H9 (cell line): ENCODE measurements around the gene CEP55. TPM values are rescaled to one million over a fixed set of nuclear protein-coding genes. Genes with fewer than 3 reads are reported as not detected.
A peak's percentile ranks its signal among the peaks of the same experiment; 100 is the strongest.

ENCODE experiments used
- DNase-seq: peaks from one replicate; pipeline ENCODE4 v3.0.0-alpha.2; 2017
- H2AFZ ChIP-seq: one replicate; pipeline ENCODE4 v1.6.1; 2013; ENCODE audit warnings: mild to moderate bottlenecking, low read length, control low read depth, moderate library complexity
- H2AK5ac ChIP-seq: 2 replicates; pipeline ENCODE4 v1.6.1; 2013; ENCODE audit warnings: low read length, control low read depth, mixed read lengths; ENCODE audit not compliant: insufficient read length
- H2BK120ac ChIP-seq: one replicate; pipeline ENCODE4 v1.6.1; 2013; ENCODE audit warnings: low read depth, mild to moderate bottlenecking, low read length, control low read depth, inconsistent platforms; ENCODE audit not compliant: poor library complexity, severe bottlenecking
- H2BK12ac ChIP-seq: 2 replicates; pipeline ENCODE4 v1.6.1; 2013; ENCODE audit warnings: low read length, control low read depth, mixed read lengths, low read depth; ENCODE audit not compliant: insufficient read length
- H2BK15ac ChIP-seq: 2 replicates; pipeline ENCODE4 v1.6.1; 2013; ENCODE audit warnings: low read depth, low read length, control low read depth
- H2BK20ac ChIP-seq: one replicate; pipeline ENCODE4 v1.6.1; 2013; ENCODE audit warnings: low read depth, mild to moderate bottlenecking, low read length, control low read depth, inconsistent platforms; ENCODE audit not compliant: poor library complexity, severe bottlenecking
- H2BK5ac ChIP-seq: 2 replicates; pipeline ENCODE4 v1.6.1; 2013; ENCODE audit warnings: low read length, control low read depth, mixed read lengths; ENCODE audit not compliant: insufficient read length
- H3K14ac ChIP-seq: 2 replicates; pipeline ENCODE4 v1.6.1; 2013; ENCODE audit warnings: low read length, control low read depth; ENCODE audit not compliant: insufficient read depth
- H3K18ac ChIP-seq: 2 replicates; pipeline ENCODE4 v1.6.1; 2013; ENCODE audit warnings: low read depth, mild to moderate bottlenecking, mixed read lengths, low read length, control low read depth; ENCODE audit not compliant: insufficient read length
- H3K23ac ChIP-seq: 2 replicates; pipeline ENCODE4 v1.6.1; 2013; ENCODE audit warnings: low read length, control low read depth, mixed read lengths, low read depth; ENCODE audit not compliant: insufficient read length
- H3K23me2 ChIP-seq: 2 replicates; pipeline ENCODE4 v1.6.1; 2013; ENCODE audit warnings: low read depth, mild to moderate bottlenecking, mixed read lengths, low read length, control low read depth; ENCODE audit not compliant: insufficient read length, poor library complexity, severe bottlenecking
- H3K27ac ChIP-seq: 2 replicates; pipeline ENCODE4 v1.5.1; 2013; ENCODE audit warnings: low read length, control low read depth, mixed read lengths, low read depth; ENCODE audit not compliant: insufficient read length
- H3K27me3 ChIP-seq: 2 replicates; pipeline ENCODE4 v1.6.1; 2013; ENCODE audit warnings: low read length, control low read depth, inconsistent platforms; ENCODE audit not compliant: insufficient read depth
- H3K4ac ChIP-seq: 2 replicates; pipeline ENCODE4 v1.6.1; 2013; ENCODE audit warnings: low read depth, mild to moderate bottlenecking, control low read depth, inconsistent platforms, low read length, moderate library complexity
- H3K4me1 ChIP-seq: 2 replicates; pipeline ENCODE4 v1.6.1; 2013; ENCODE audit warnings: low read length, control low read depth, inconsistent platforms; ENCODE audit not compliant: insufficient read depth
- H3K4me2 ChIP-seq: 2 replicates; pipeline ENCODE4 v1.6.1; 2013; ENCODE audit warnings: low read length, control low read depth, mixed read lengths; ENCODE audit not compliant: insufficient read length, insufficient read depth
- H3K56ac ChIP-seq: 2 replicates; pipeline ENCODE4 v1.6.1; 2013; ENCODE audit warnings: low read depth, mild to moderate bottlenecking, mixed read lengths, low read length, control low read depth; ENCODE audit not compliant: insufficient read length
- H3K79me1 ChIP-seq: 2 replicates; pipeline ENCODE4 v1.6.1; 2013; ENCODE audit warnings: low read depth, mild to moderate bottlenecking, moderate library complexity, low read length, control low read depth, inconsistent platforms; ENCODE audit not compliant: insufficient read depth, poor library complexity, severe bottlenecking
- H3K79me2 ChIP-seq: 2 replicates; pipeline ENCODE4 v1.6.1; 2013; ENCODE audit warnings: low read length, control low read depth, inconsistent platforms; ENCODE audit not compliant: insufficient read depth
- H3K9ac ChIP-seq: 2 replicates; pipeline ENCODE4 v1.6.1; 2013; ENCODE audit warnings: low read length, control low read depth, mixed read lengths; ENCODE audit not compliant: insufficient read length; ENCODE audit errors: extremely low read depth
- H3K9me3 ChIP-seq: one replicate; pipeline ENCODE4 v1.6.1; 2013; ENCODE audit warnings: low read depth, low read length, inconsistent platforms; ENCODE audit not compliant: control insufficient read depth
- H3T11ph ChIP-seq: one replicate; pipeline ENCODE4 v1.6.1; 2013; ENCODE audit warnings: mild to moderate bottlenecking, low read length, control low read depth, inconsistent platforms
- H4K20me1 ChIP-seq: one replicate; pipeline ENCODE4 v1.6.1; 2013; ENCODE audit not compliant: control insufficient read depth, insufficient read length, insufficient read depth
- H4K5ac ChIP-seq: 2 replicates; pipeline ENCODE4 v1.6.1; 2013; ENCODE audit warnings: low read depth, mild to moderate bottlenecking, mixed read lengths, low read length, control low read depth; ENCODE audit not compliant: insufficient read length
- H4K8ac ChIP-seq: replicated peaks from 2 replicates; pipeline ENCODE4 v1.6.1; 2013; ENCODE audit warnings: low read length, control low read depth, mixed read lengths, low read depth; ENCODE audit not compliant: insufficient read length
- H4K91ac ChIP-seq: 2 replicates; pipeline ENCODE4 v1.6.1; 2013; ENCODE audit warnings: low read depth, mild to moderate bottlenecking, moderate library complexity, mixed read lengths, low read length, control low read depth; ENCODE audit not compliant: insufficient read length
- H3K27ac Mint-ChIP-seq, 3 experiments: 2 replicates in 2 of 3; 3 replicates in 1 of 3; pipeline ENCODE4 v1.8.0; 2020 to 2021; ENCODE audit warnings: mixed read lengths in 3 of 3, mild to moderate bottlenecking in 1 of 3, moderate library complexity in 1 of 3
- H3K27me3 Mint-ChIP-seq: 2 replicates; pipeline ENCODE4 v1.8.0; 2021; ENCODE audit warnings: low read depth, mild to moderate bottlenecking, moderate library complexity, mixed read lengths
- H3K36me3 Mint-ChIP-seq, 3 experiments: 2 replicates in 2 of 3; 3 replicates in 1 of 3; pipeline ENCODE4 v1.8.0; 2020 to 2021; ENCODE audit warnings: low read depth in 3 of 3, mixed read lengths in 3 of 3; ENCODE audit not compliant: insufficient read depth in 1 of 3
- H3K4me1 Mint-ChIP-seq, 2 experiments: 2 replicates each; pipeline ENCODE4 v1.8.0; 2020; ENCODE audit warnings: mixed read lengths in 2 of 2
- H3K4me3 Mint-ChIP-seq, 2 experiments: 2 replicates in 1 of 2; 3 replicates in 1 of 2; pipeline ENCODE4 v1.8.0; 2020 to 2021; ENCODE audit warnings: mild to moderate bottlenecking in 2 of 2, mixed read lengths in 2 of 2, moderate library complexity in 1 of 2
- H3K9me3 Mint-ChIP-seq, 2 experiments: 2 replicates in 1 of 2; 3 replicates in 1 of 2; pipeline ENCODE4 v1.8.0; 2020; ENCODE audit warnings: mild to moderate bottlenecking in 2 of 2, mixed read lengths in 2 of 2, moderate library complexity in 1 of 2
- CTCF ChIP-seq: fragments of 200-600 bp; sonication (generic); conservative IDR thresholded peaks from 3 replicates; pipeline ENCODE4 v1.8.0; 2021; ENCODE audit warnings: antibody characterized with exemption, mild to moderate bottlenecking
- WGBS: extraction: QIAGEN DNeasy Blood & Tissue Kit; methylation state at CpG from one replicate; pipeline ENCODE4 v1.1.7; 2013; ENCODE audit warnings: missing lambda C conversion rate, low lambda C conversion rate, mixed read lengths; ENCODE audit not compliant: insufficient read length; ENCODE audit errors: extremely low coverage; 5-methylcytosine and 5-hydroxymethylcytosine counted together
- total RNA-seq: library from RNA; stranded (reverse); gene quantifications from 2 replicates; pipeline ENCODE4 v1.2.1, GENCODE V29; 2021

The CEP55 gene
- total RNA-seq, 1 experiment from 2014 or later: 17.8 TPM

- Histone ChIP-seq H3K9ac (no peak overlapping the region), H3K18ac (no peak overlapping the region), H4K8ac (no peak overlapping the region), H2BK20ac (no peak overlapping the region), H4K5ac (no peak overlapping the region), H3K4me2 (no peak overlapping the region), H3K23me2 (no peaks in the 10 kb centered on the region), H3K14ac (no peak overlapping the region; the same call in 1 of the 2 replicates), H2BK120ac (no peak overlapping the region), H4K91ac (no peak overlapping the region), H3K4me1 (peaks cover 2% of the 10 kb centered on the region), H3K27me3 (no peaks in the 10 kb centered on the region), H3K9me3 (no peaks in the 10 kb centered on the region), H2AK5ac (no peak overlapping the region), H2BK12ac (no peak overlapping the region), H3K79me2 (no peaks in the 10 kb centered on the region), H3K27ac (no peak overlapping the region), H2AFZ (no peak overlapping the region), H2BK5ac (no peak overlapping the region), H3T11ph (no peak overlapping the region), H4K20me1 (no peaks in the 10 kb centered on the region), H3K56ac (no peak overlapping the region), H3K23ac (no peak overlapping the region), H3K79me1 (no peaks in the 10 kb centered on the region), H3K4ac (no peak overlapping the region), H2BK15ac (no peak overlapping the region)
- Mint-ChIP-seq H3K9me3 (no peaks in the 10 kb centered on the region; a peak in 1 of 5 replicates), H3K27ac (peak overlapping the region; percentile 35 to 96 (median 53); a peak in 6 of 7 replicates), H3K4me3 (no peak overlapping the region), H3K4me1 (peaks cover 21 to 25% of the 10 kb centered on the region in 2 experiments), H3K36me3 (no peaks in the 10 kb centered on the region), H3K27me3 (no peaks in the 10 kb centered on the region)
- no CpG with 5 or more reads among the region's 6 CpGs for WGBS
- DNase-seq: peak; percentile 82
- no peak for TF ChIP-seq CTCF
Measured at GRCh38 chr10:93458821-93459257, 37.6 kb upstream of the CEP55 start.
